ACC112 (cell line): ENCODE data around the gene SORCS3.

Source experiments
- H2AFZ ChIP-seq: fragments of 200-600 bp; sonication (generic); one replicate; pipeline ENCODE4 v1.6.0; 2017; ENCODE audit warnings: antibody characterized with exemption, low read length; ENCODE audit not compliant: unreplicated experiment
- H3K27ac ChIP-seq: fragments of 200-600 bp; sonication (generic); 2 replicates; pipeline ENCODE4 v1.5.1; 2014; ENCODE audit warnings: low read depth, mild to moderate bottlenecking, antibody characterized with exemption, low read length, moderate library complexity
- H3K27me3 ChIP-seq: fragments of 200-600 bp; sonication (generic); 2 replicates; pipeline ENCODE4 v1.6.1; 2014; ENCODE audit warnings: mild to moderate bottlenecking, antibody characterized with exemption, low read length, moderate library complexity, mixed read lengths; ENCODE audit not compliant: insufficient read depth
- H3K36me3 ChIP-seq: fragments of 200-600 bp; sonication (generic); 2 replicates; pipeline ENCODE4 v1.6.1; 2016; ENCODE audit warnings: mild to moderate bottlenecking, antibody characterized with exemption, low read length, moderate library complexity, mixed read lengths; ENCODE audit not compliant: insufficient read depth
- H3K4me1 ChIP-seq: fragments of 200-600 bp; sonication (generic); one replicate; pipeline ENCODE4 v1.6.1; 2016; ENCODE audit warnings: low read length, mixed read lengths; ENCODE audit not compliant: insufficient read depth, unreplicated experiment, control insufficient read depth
- H3K4me3 ChIP-seq: fragments of 200-600 bp; sonication (generic); 2 replicates; pipeline ENCODE4 v1.5.1; 2014; ENCODE audit warnings: mild to moderate bottlenecking, low read depth, low read length
- H3K79me2 ChIP-seq: fragments of 200-600 bp; sonication (generic); one replicate; pipeline ENCODE4 v1.6.0; 2016; ENCODE audit warnings: low read length; ENCODE audit not compliant: control insufficient read depth, unreplicated experiment, insufficient read depth

The SORCS3 gene

GRCh38 chr10:104665174-104665573, 24.1 kb downstream of the SORCS3 start:
- no peaks in the 10 kb centered on the region for H3K36me3 ChIP-seq
- no peak overlapping the region for H3K4me3 ChIP-seq
- no peak overlapping the region for H2AFZ ChIP-seq
- H3K79me2 ChIP-seq = no peaks in the 10 kb centered on the region
- no peaks in the 10 kb centered on the region for H3K4me1 ChIP-seq
- H3K27ac ChIP-seq = no peak overlapping the region
- H3K27me3 ChIP-seq = no peaks in the 10 kb centered on the region

- H3K4me3 ChIP-seq = no peak overlapping the region
- no peak overlapping the region for H2AFZ ChIP-seq
- H3K36me3 ChIP-seq = no peaks in the 10 kb centered on the region
- no peaks in the 10 kb centered on the region for H3K27me3 ChIP-seq
- no peak overlapping the region for H3K27ac ChIP-seq
- H3K4me1 ChIP-seq = no peaks in the 10 kb centered on the region
- H3K79me2 ChIP-seq = no peaks in the 10 kb centered on the region
Measured at GRCh38 chr10:104666106-104666505, 25.0 kb downstream of the SORCS3 start.

- H2AFZ ChIP-seq = no peak overlapping the region
- H3K27me3 ChIP-seq = no peaks in the 10 kb centered on the region
- H3K4me3 ChIP-seq = no peak overlapping the region
- no peaks in the 10 kb centered on the region for H3K79me2 ChIP-seq
- no peak overlapping the region for H3K27ac ChIP-seq
- H3K36me3 ChIP-seq = no peaks in the 10 kb centered on the region
- H3K4me1 ChIP-seq = no peaks in the 10 kb centered on the region
Measured at GRCh38 chr10:104676874-104677273, 35.8 kb downstream of the SORCS3 start.

GRCh38 chr10:104678658-104679057, 37.6 kb downstream of the SORCS3 start:
- Histone ChIP-seq H3K36me3 (no peaks in the 10 kb centered on the region), H3K27me3 (no peaks in the 10 kb centered on the region), H3K4me3 (no peak overlapping the region)

GRCh38 chr10:104680467-104681401, 39.6 kb downstream of the SORCS3 start:
- H3K36me3 ChIP-seq = no peaks in the 10 kb centered on the region
- H3K79me2 ChIP-seq = no peaks in the 10 kb centered on the region
- H2AFZ ChIP-seq = no peak overlapping the region
- no peak overlapping the region for H3K4me3 ChIP-seq
- no peak overlapping the region for H3K27ac ChIP-seq
- no peaks in the 10 kb centered on the region for H3K4me1 ChIP-seq
- H3K27me3 ChIP-seq = no peaks in the 10 kb centered on the region

More at GRCh38 chr10:104678658-104679057, 37.6 kb downstream of the SORCS3 start:
- no peaks in the 10 kb centered on the region for H3K4me1 ChIP-seq
- no peak overlapping the region for H3K27ac ChIP-seq
- no peak overlapping the region for H2AFZ ChIP-seq
- no peaks in the 10 kb centered on the region for H3K79me2 ChIP-seq

- H3K4me1 ChIP-seq = no peaks in the 10 kb centered on the region
- no peaks in the 10 kb centered on the region for H3K79me2 ChIP-seq
- H2AFZ ChIP-seq = no peak overlapping the region
- H3K4me3 ChIP-seq = no peak overlapping the region
- H3K36me3 ChIP-seq = no peaks in the 10 kb centered on the region
- no peaks in the 10 kb centered on the region for H3K27me3 ChIP-seq
- H3K27ac ChIP-seq = no peak overlapping the region
Measured at GRCh38 chr10:104681485-104681884, 40.4 kb downstream of the SORCS3 start.

- Histone ChIP-seq H3K4me1 (no peaks in the 10 kb centered on the region), H3K27me3 (no peaks in the 10 kb centered on the region), H3K79me2 (no peaks in the 10 kb centered on the region), H3K36me3 (no peaks in the 10 kb centered on the region), H3K4me3 (no peak overlapping the region), H2AFZ (no peak overlapping the region), H3K27ac (no peak overlapping the region)
Measured at GRCh38 chr10:104683567-104683966, 42.5 kb downstream of the SORCS3 start.

GRCh38 chr10:104686829-104687228, 45.7 kb downstream of the SORCS3 start:
- Histone ChIP-seq H3K4me3 (no peak overlapping the region), H3K27me3 (no peaks in the 10 kb centered on the region), H3K79me2 (no peaks in the 10 kb centered on the region), H2AFZ (no peak overlapping the region), H3K27ac (no peak overlapping the region), H3K4me1 (no peaks in the 10 kb centered on the region), H3K36me3 (no peaks in the 10 kb centered on the region)

- Histone ChIP-seq H3K4me3 (no peak overlapping the region), H3K27me3 (no peaks in the 10 kb centered on the region), H2AFZ (no peak overlapping the region), H3K27ac (no peak overlapping the region), H3K4me1 (no peaks in the 10 kb centered on the region), H3K79me2 (no peaks in the 10 kb centered on the region), H3K36me3 (no peaks in the 10 kb centered on the region)
Measured at GRCh38 chr10:104688251-104689042, 47.4 kb downstream of the SORCS3 start.

GRCh38 chr10:104689105-104689504, 48.0 kb downstream of the SORCS3 start:
- H3K27ac ChIP-seq = no peak overlapping the region
- no peaks in the 10 kb centered on the region for H3K4me1 ChIP-seq
- H3K79me2 ChIP-seq = no peaks in the 10 kb centered on the region
- no peak overlapping the region for H2AFZ ChIP-seq
- no peaks in the 10 kb centered on the region for H3K36me3 ChIP-seq
- no peaks in the 10 kb centered on the region for H3K27me3 ChIP-seq
- H3K4me3 ChIP-seq = no peak overlapping the region
